NCI-H69 (cell line): ENCODE results near the gene ANKS1A.
"Not testable (repeated sequence)": the region's sequence is repeated elsewhere in the genome, so short reads cannot be mapped to it uniquely, and the experiment has no call there.

ENCODE experiments used
- DNase-seq: peaks from one replicate; lab custom pipeline; 2025; lab: John Stamatoyannopoulos, UW

The ANKS1A gene

DNA sequence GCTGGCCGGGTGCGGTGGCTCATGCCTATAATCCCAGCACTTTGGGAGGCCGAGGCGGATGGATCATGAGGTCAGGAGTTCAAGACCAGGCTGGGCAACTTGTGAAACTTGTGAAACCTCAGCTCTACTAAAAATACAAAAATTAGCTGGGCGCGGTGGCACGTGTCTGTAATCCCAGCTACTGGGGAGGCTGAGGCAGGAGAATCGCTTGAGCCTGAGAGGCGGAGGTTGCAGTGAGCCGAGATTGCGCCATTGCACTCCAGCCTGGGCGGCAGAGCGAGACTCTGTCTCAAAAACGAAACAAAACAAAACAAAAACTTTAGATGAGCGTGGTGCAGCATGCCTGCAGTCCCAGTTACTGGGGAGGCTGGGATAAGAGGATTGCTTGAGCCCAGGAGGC is 3.2 kb upstream of the ANKS1A start:
- DNase-seq: not testable (repeated sequence)

DNA sequence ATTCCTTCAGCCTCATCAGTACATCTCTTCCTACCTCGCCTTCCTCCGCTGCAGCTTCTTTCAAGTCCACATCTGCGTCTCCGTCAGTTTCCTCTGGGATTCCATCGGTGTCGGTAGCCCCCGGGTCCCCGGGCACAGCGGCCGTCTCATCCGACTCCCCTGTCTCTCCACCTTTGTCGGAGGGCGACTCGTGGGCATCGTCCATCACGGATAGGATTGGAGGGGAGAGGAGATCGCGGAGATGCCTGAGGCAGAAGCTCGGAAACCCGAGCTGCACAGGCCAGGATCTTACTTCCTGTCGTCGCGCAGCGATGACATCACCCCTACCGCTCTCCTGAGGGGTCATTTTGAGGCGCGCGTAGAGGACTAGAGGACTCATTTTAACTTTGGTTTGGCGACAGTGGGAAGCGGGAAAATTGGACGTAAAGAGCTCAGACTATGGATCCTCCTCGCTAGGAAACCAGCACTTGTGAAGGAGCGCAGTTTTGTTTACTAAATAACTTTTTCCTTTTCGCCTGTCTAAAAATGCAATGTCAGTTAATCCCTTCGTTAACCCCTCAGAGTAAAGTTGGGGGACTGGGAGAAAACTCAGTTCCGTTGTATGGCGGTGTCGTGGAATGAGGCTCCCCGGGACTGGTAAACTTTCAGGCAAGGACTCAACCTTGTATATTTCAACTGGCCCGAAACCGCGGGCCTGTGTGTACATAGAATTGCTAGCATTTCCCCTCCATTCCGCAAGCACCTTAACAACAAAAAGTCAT is 1.1 kb upstream of the ANKS1A start, which contains the start of gene TAF11:
Gene TAF11 (minus strand): TSS at position 290 of the 761 bp plus-strand sequence. CDS start 85 bp downstream, at position 205.
- peak; percentile 98 for DNase-seq

DNA sequence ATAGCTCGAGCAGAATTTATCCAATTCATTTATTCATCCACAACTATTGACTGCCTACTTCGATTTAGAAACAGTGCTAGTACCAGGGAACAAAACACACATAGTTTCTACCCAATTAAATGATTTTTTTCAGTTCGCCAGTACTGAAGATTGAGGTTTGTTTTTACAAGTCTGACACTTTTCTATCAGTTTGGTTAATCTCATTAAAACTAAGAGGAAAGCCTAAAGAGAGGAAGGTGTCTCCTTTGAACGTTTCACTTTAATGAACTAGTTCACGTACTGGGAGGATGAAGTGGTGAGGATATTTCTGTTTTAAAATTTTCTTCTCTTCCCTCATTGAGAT is 570 bp upstream of the ANKS1A start:
- DNase-seq: no peak

DNA sequence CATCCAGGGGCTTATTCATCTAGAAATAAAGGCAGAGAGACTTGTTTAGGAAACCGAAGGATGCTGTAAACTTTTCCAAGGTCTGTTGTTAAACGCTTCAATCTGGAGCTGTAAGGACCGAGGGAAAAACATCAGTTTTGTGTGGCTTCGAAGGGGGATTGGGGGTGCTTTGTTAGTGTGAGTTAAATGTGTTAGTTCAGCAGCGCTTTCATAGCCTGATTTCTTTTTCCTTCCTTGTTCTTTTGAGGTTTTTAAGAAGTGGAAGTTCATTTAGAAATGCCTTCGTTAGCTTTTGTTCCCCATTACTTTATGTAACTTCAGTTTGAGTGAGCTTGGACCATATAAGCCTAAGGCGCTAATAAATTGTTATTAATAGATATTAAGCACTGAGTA is 1.5 kb downstream of the ANKS1A start:
- DNase-seq: no peak

DNA sequence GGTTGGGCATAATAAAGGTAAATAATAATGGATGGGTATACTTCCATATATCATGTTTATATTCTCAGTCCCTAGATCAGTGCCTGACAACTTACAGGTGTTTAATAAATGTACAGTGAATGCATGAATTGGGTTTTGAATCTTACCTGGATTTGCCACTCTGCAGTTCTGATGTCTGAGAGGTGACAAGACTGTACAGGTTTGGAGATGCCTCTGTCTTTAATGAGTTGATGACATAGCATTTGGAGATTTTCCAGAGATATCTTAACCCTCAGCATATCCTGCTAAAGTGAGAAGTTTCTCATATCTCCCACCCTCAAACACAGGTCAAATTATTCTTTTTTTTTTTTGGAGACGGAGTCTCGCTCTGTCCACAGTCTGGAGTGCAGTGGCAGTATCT is 2.2 kb downstream of the ANKS1A start:
- peak; percentile 15 for DNase-seq

DNA sequence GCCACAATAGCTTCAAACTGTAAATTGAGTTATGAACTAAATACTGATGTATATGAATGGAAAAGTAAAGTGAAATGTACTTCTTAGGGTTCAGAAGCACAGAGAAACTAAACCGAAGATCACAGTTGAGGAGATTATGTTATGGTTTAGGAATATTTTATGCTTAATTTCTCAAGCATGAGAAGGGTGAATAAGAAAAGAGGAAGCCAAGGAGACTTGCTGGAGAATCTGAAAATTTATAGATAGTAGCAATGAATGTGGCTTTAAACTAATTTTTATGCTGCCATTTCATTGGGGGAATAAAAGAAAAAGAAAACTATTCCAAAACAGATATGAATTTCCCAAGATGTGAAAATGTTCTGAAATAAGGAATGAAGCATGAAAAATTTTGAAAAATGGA is 5.6 kb downstream of the ANKS1A start:
- DNase-seq: no peak

DNA sequence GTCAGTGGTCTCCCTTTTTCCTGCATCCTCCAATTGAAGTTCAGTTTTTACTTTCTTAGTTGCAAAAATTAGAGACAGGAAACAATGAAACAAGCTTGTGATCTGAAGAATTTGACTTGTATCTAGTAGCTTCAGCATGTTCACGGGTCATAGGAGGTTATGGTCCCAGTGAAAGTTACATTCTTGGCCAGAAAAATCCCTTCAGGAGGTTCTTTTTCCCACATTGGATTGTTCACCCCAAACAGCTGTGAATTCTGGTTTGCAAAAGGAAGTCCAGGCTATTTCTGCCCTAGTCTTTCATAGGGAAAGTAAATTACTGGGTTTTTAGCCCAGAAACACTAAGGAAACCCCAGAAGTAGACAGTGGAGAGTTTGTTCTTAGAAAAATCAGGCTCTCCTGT is 8.1 kb downstream of the ANKS1A start:
- DNase-seq: no peak

DNA sequence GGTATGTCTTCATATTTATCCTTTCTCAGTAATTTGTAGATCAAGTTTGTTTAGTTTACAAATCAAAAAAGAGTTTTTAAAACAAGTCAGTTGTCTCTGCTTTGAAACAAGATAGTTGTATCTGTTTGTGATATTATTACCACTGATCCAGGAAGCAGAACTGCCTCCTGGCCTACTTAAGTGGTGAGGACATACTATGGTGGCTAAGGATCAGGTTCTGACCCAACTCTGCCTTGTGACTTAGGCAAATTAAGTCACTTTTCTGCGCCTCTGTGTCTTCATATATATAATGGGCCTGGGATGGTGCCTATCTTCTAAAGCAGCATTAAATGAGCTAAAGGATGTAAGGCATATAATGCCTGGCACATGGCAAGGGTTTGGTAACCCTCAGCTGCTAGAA is 8.7 kb downstream of the ANKS1A start:
- no peak for DNase-seq

DNA sequence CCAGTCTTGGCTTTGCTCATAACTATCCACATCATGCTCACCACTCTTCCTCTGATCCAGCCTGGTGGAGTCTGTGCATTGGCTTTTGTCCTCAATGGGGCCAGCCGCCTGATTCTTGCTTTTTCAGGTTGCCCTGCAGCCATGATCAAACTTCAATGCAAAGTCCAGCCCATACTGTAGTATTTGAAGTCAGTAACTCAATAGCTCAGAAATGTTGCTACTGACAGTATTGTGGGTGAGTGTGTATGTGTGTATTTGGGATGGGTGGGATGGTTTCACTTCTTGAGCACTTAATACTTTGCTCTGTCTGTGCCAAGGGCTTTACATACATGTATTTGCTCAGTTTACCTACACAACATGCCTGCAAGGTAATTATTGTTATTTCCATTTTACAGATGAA is 10.7 kb downstream of the ANKS1A start:
- not testable (repeated sequence) for DNase-seq

DNA sequence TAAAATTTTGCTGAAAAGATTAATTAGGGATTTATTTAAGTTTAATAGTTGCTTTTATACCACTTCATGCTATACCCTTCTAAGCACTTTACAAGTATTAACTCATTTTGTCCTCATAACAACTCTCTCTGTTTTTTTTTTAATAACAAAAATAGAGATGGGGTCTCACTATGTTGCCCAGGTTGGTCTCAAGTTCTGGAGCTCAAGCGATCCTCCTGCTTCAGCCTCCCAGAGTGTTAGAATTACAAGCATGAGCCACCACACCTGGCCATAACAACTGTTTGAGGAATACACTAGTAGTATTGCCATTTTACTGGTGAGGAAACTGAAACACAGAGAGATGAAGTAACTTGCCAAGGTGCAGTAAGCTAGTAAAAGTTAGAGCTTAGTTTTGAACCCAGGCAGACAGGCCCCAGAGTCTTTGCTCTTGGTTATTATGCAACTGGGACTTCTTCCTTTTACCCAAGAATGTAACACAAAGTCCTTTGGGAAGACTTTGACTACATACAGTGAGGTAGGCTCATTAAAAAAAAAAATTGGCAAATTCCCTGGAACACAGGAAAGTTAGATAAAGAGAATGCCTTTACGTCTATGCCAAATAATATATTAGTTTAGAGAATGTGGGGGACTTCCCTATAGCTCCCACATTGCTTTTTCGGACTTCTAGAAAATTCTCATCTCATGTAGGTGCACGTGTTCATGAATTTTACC is 11.4 kb downstream of the ANKS1A start:
- DNase-seq: no peak

DNA sequence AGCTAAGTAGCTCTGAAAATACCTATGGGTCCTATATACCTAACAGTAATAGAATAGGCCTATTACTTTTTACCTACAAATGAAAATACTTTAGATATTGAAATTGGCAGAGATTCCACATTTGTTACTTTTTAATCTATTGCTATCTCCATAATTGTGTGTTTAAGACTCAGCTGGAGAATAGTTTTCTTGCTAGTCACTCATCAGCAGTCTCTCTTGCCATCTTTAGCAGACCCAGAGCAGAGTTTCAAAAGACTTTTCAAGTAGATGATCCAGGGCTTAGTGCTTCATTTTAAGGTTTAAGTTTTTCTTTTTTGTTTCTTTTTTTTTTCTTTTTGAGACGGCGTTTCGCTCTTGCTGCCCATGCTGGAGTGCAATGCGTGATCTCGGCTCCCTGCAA is 12.9 kb downstream of the ANKS1A start:
- no peak for DNase-seq

DNA sequence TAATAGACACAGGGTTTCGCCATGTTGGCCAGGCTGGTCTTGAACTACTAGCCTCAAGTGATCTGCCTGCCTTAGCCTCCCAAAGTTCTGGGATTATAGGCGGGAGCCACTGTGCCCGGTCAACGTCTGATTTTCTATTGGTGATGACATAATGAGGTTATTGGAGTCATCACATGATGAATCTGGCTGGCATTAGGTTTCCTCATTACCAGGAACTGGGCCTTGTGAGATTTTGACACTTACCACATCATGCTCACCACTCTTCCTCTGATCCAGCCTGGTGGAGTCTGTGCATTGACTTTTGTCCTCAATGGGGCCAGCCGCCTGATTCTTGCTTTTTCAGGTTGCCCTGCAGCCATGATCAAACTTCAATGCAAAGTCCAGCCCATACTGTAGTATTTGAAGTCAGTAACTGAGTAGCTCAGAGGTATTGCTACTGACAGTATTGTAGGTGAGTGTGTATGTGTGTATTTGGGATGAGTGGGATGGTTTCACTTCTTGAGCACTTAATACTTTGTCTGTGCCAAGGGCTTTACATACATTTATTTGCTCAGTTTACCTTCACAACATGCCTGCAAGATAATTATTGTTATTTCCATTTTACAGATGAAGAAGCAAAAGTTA is 16.0 kb downstream of the ANKS1A start:
- no peak for DNase-seq

DNA sequence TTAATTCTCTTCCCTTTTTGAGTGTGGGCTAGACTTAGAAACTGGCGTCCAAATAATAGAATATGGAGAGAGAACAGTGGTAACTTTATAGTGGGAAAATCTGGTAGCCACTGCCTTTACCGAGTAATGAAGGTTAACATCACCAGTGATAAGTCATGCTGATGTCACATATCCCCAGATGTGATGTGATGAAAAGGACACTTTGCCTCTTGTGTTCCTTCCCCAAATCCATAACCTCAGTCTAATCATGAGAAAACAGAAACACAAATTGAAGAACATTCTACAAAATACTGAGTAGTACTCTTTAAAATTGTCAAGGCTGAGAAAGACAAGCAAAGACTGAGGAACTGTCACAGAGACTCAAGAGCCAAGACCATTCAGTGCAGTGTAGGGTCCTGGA is 17.8 kb downstream of the ANKS1A start:
- DNase-seq: no peak

DNA sequence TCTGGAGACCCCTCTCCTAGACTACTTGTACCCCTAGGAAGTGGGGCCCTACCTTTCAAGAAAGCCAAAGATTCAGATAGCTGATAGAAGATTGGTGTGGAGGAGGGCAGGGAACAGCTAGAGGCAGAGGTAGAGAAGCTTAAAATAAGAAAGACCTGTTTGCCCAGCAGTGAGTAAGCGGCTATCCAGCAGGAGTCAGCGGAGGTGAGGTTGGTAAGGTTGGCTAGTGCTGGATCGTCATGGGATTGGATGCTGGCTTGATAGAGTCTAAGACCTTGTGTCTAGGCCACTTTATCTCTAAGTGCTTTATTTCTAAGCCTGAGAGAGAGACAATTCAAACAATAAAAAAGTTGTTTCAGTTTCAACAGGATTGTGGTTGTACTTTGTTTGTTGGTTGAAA is 19.1 kb downstream of the ANKS1A start:
- no peak for DNase-seq

DNA sequence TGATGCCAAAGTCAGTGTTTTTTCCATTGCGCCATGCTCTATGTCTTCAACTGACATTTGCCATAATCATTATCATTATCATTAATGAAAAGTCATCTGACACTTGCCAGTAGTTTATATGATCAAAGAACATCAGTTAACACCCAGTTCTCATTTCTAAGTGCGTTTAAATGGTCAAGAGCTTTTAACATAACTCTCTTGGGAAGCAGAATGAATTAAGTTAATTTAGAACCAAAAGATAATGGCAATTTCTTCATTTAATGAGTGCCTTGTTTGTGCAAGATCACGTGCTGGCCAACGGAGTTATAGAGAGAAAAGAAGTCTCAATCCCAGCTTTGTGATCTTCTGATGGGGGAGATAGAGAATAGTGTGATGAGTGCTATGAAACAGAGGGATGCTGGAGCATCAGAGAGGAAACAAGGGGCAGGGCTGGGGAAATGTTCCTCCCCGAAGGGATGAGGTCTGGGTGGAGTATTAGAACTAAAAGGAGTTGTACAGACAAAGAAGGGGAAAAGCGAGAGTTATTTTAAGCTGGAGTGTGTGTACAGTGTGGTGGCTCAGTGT is 20.3 kb downstream of the ANKS1A start:
- peak; percentile 73 for DNase-seq

DNA sequence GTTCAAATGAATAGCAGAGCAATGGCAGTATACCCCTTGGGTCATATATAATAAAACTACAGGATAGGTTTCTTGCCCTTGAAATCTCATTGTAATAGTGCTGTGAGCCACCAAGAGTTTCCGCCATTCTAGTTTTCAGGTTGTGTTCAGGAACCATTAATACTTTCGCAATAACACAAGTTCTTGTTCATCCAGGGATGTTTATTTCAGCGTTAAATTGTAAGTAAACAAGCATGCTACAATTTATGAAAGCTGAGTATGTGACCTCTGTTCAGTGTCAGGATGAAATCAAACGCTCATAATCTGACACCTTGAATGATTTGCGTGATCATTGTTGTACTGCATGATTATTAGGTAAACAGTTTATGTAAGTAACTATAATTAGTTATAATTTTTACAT is 22.8 kb downstream of the ANKS1A start:
- DNase-seq: peak; percentile 41

DNA sequence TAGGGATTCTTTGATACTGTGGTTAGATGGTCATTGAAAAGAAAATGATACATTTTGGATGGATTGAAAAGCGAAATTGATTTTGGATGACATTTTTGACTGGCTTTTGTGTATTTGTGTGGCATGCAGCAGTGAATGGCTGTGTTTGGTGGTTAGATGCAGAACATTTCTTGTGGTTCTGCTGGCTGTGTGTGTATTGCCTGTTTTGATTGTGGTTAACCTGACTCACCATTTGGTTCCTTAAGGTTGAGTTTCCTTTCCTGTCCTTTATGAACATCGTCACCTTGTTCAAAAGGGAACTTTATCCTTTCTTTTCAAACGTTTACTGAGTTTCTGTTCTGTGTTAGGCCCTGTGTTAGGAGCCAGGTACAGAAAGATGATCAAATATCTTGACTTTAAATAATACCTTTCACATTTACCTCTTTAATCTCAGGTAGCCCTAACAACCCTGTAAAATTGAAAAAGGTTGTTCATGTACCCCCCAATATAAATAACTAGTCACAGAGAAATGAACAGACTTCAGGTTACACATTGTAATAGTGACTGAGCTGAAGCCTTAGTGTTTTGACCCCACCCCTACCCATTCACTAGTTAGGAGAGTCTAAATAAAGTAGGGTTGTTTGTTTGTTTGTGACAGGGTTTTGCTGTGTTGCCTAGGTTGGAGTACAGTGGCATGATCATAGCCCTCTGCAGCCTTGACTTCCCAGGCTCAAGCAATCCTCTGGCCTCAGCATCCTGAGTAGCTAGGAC is 23.8 kb downstream of the ANKS1A start:
- DNase-seq: no peak

DNA sequence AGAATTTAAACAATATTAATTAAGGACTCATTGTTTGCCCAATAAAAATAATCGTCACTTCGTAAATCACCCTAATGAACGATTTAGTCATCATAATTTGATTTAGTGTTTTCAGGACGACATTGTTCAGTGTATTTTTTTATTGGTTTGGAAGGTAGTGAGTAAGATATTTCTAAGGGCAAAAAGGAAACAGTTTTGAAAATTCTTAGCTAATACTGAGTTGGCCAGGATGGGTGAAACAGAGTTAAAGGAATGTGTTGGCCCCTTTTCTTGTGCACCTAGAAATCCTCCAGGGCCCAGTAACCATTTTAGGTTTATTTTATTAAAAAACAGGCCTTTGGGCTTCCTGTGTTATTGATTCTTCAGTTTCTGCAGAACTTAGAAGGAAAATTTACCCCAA is 25.3 kb downstream of the ANKS1A start:
- no peak for DNase-seq

DNA sequence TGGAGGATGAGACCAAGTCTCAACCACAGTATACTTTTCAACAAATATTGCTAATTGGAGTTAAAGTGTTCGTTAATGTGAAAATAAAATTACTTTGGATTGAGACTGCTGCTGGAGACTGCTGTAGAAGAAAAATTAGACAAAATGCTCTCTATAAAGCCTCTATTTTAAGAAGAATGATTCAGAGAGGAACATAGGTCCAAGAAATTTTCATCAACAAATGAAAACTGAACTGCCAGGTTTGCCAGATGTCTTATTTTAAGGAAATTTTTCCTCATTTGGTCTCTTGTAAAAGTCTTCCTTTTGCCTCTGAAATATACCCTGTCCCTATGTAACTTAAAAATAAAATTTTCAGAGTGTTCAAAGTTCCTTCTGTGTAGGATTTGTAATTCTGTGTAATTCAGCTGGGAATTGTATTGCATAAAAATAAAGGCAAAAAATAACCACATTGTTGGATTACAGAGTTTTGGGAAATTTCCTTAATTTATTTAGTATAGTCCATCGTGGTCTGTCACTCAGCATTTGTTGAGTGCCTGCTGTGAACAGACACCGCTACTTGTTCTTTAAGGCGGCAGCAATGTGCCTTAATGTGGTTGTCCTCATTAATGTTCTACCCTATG is 27.4 kb downstream of the ANKS1A start:
- no peak for DNase-seq

DNA sequence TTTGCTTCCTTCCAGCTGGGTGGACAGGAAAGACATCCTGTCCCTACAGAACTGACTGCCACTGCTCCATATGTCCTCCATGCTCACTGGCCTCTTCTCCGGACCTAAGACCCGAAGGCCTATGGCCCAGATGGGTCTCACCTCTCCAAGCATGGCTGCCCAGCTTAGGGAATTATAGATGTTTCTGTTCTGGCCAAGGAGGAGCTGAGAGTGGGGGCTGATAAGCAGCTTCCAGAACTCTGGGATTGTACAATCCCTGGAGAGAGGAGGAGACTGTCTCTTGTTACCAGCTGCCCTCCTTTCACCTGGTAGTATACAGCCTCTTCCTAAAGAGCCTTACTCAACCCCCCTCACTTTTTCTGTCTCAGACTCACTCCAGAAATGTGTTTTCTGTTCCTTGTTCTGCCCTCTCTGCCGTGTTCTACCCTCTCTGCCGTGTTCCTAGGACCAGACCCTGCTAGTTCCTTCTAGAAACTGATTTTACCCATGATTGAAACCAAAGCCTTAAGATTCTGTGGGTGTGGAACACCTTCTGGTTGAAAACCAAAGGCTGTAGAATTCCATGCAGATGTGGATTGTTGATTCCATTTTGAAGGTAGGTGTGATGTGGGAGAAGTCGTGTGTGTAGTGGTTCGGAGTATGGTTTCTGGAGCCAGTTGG is 28.7 kb downstream of the ANKS1A start:
- DNase-seq: no peak

DNA sequence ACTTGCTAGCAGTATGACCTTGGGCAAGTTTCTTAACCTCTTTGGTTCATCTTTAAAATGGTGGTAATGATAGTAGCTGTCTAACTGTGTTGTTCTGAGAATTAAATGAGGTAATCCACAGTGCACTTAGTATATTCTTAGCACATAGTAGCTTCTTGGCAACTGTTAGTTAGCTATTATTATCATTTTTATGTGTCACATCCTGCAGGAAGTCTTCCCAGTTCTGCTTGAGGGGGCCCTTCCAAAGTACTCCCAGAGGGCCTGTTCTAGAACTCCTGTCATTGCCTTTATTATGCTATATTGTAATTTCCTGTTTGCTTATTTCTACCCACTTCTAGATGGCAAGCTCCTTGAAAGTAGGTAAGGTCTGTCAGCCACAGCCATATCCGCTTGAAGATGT is 30.6 kb downstream of the ANKS1A start:
- no peak for DNase-seq
